Skeletal muscle tissue (tissue), 4 donors: ENCODE results near the gene MYO1D. TPM values are rescaled to one million over a fixed set of nuclear protein-coding genes. Genes with fewer than 3 reads are reported as not detected.

Source experiments
- H3K27ac ChIP-seq: one replicate; pipeline ENCODE4 v1.7.0; 2013; ENCODE audit warnings: mild to moderate bottlenecking, low read depth, low read length, inconsistent platforms
- H3K27me3 ChIP-seq, 3 donors: one replicate each; pipeline ENCODE4 v1.7.0; 2013; ENCODE audit warnings: low read length in 3 of 3; ENCODE audit not compliant: control insufficient read depth in 3 of 3, insufficient read depth in 3 of 3
- H3K36me3 ChIP-seq, 3 donors: one replicate each; pipeline ENCODE4 v1.7.0; 2013; ENCODE audit warnings: low read length in 3 of 3; ENCODE audit not compliant: control insufficient read depth in 3 of 3, insufficient read depth in 3 of 3
- H3K4me1 ChIP-seq, 3 donors: one replicate each; pipeline ENCODE4 v1.7.0; 2013; ENCODE audit warnings: low read length in 3 of 3, mild to moderate bottlenecking in 3 of 3; ENCODE audit not compliant: control insufficient read depth in 3 of 3, insufficient read depth in 3 of 3
- H3K4me3 ChIP-seq, 3 donors: one replicate each; pipeline ENCODE4 v1.7.0; 2013; ENCODE audit warnings: low read length in 3 of 3
- H3K9ac ChIP-seq, 3 donors: one replicate each; pipeline ENCODE4 v1.7.0; 2013; ENCODE audit warnings: low read length in 3 of 3, mild to moderate bottlenecking in 3 of 3, moderate library complexity in 2 of 3, low read depth in 1 of 3
- H3K9me3 ChIP-seq, 3 donors: one replicate each; pipeline ENCODE4 v1.7.0; 2013; ENCODE audit warnings: low read length in 3 of 3; ENCODE audit not compliant: control insufficient read depth in 3 of 3
- total RNA-seq: library from RNA; depleted of rRNA; stranded (reverse); fragments of >200 nt; gene quantifications from one replicate; pipeline ENCODE4 v1.2.3, GENCODE V29; 2014
- donor health status: Osteomylitis.

Gene MYO1D
- total RNA-seq, 1 donor from 2014 or later: 15.1 TPM

GRCh38 chr17:32628271-32629044 is 248.5 kb downstream of the MYO1D start:
- Histone ChIP-seq H3K9ac (no peak overlapping the region), H3K9me3 (no peaks in the 10 kb centered on the region), H3K36me3 (no peaks in the 10 kb centered on the region), H3K4me3 (no peak overlapping the region), H3K27ac (no peak overlapping the region), H3K27me3 (peaks cover 0 to 3% (median 0%) of the 10 kb centered on the region in 3 donors), H3K4me1 (peaks cover 0 to 3% (median 0%) of the 10 kb centered on the region in 3 donors)

- no peak overlapping the region for H3K4me3 ChIP-seq
- H3K4me1 ChIP-seq: peaks cover 0 to 3% (median 0%) of the 10 kb centered on the region in 3 donors
- no peaks in the 10 kb centered on the region for H3K9me3 ChIP-seq
- H3K27me3 ChIP-seq: peaks cover 0 to 3% (median 0%) of the 10 kb centered on the region in 3 donors
- no peak overlapping the region for H3K9ac ChIP-seq
- H3K36me3 ChIP-seq: no peaks in the 10 kb centered on the region
- H3K27ac ChIP-seq: no peak overlapping the region
These were observed 249.5 kb downstream of the MYO1D start for GRCh38 chr17:32627239-32627996.

GRCh38 chr17:32626379-32626791 is 250.5 kb downstream of the MYO1D start:
- Histone ChIP-seq H3K4me1 (peaks cover 0 to 3% (median 0%) of the 10 kb centered on the region in 3 donors), H3K27ac (no peak overlapping the region), H3K9ac (no peak overlapping the region), H3K4me3 (no peak overlapping the region), H3K36me3 (no peaks in the 10 kb centered on the region), H3K9me3 (no peaks in the 10 kb centered on the region), H3K27me3 (peaks cover 0 to 3% (median 0%) of the 10 kb centered on the region in 3 donors)

- no peak overlapping the region for H3K27ac ChIP-seq
- H3K9me3 ChIP-seq: no peaks in the 10 kb centered on the region
- H3K4me3 ChIP-seq: no peak overlapping the region
- H3K27me3 ChIP-seq: peaks cover 0 to 3% (median 0%) of the 10 kb centered on the region in 3 donors
- H3K9ac ChIP-seq: no peak overlapping the region
- H3K36me3 ChIP-seq: no peaks in the 10 kb centered on the region
- H3K4me1 ChIP-seq: peaks cover 0 to 3% (median 0%) of the 10 kb centered on the region in 3 donors
These were observed 251.0 kb downstream of the MYO1D start for GRCh38 chr17:32625971-32626370.

- Histone ChIP-seq H3K4me3 (no peak overlapping the region), H3K27ac (no peak overlapping the region), H3K9ac (no peak overlapping the region), H3K4me1 (peaks cover 0 to 3% (median 0%) of the 10 kb centered on the region in 3 donors), H3K36me3 (no peaks in the 10 kb centered on the region), H3K9me3 (no peaks in the 10 kb centered on the region), H3K27me3 (peaks cover 0 to 3% (median 0%) of the 10 kb centered on the region in 3 donors)
These were observed 253.7 kb downstream of the MYO1D start for GRCh38 chr17:32623196-32623595.

GRCh38 chr17:32622540-32622939 is 254.4 kb downstream of the MYO1D start:
- Histone ChIP-seq H3K4me1 (no peaks in the 10 kb centered on the region), H3K4me3 (no peak overlapping the region), H3K9ac (no peak overlapping the region), H3K27ac (no peak overlapping the region), H3K27me3 (peaks cover 0 to 3% (median 0%) of the 10 kb centered on the region in 3 donors), H3K36me3 (no peaks in the 10 kb centered on the region), H3K9me3 (no peaks in the 10 kb centered on the region)

- Histone ChIP-seq H3K36me3 (no peaks in the 10 kb centered on the region), H3K27me3 (no peaks in the 10 kb centered on the region), H3K9ac (no peak overlapping the region), H3K9me3 (no peaks in the 10 kb centered on the region), H3K4me3 (no peak overlapping the region), H3K27ac (no peak overlapping the region), H3K4me1 (no peaks in the 10 kb centered on the region)
These were observed 255.2 kb downstream of the MYO1D start for GRCh38 chr17:32621612-32622312.

- H3K27ac ChIP-seq: no peak overlapping the region
These were observed 261.6 kb downstream of the MYO1D start for GRCh38 chr17:32615326-32615725.

GRCh38 chr17:32610943-32611342 is 266.0 kb downstream of the MYO1D start:
- no peak overlapping the region for H3K9ac ChIP-seq
- H3K27me3 ChIP-seq: no peaks in the 10 kb centered on the region
- no peaks in the 10 kb centered on the region for H3K9me3 ChIP-seq
- no peak overlapping the region for H3K4me3 ChIP-seq
- no peaks in the 10 kb centered on the region for H3K4me1 ChIP-seq
- no peak overlapping the region for H3K27ac ChIP-seq
- H3K36me3 ChIP-seq: no peaks in the 10 kb centered on the region

More at GRCh38 chr17:32615326-32615725, 261.6 kb downstream of the MYO1D start:
- H3K27me3 ChIP-seq: no peaks in the 10 kb centered on the region
- no peak overlapping the region for H3K9ac ChIP-seq
- H3K4me1 ChIP-seq: no peaks in the 10 kb centered on the region
- H3K36me3 ChIP-seq: no peaks in the 10 kb centered on the region
- H3K9me3 ChIP-seq: no peaks in the 10 kb centered on the region
- H3K4me3 ChIP-seq: no peak overlapping the region
